NCI-H510A (cell line): ENCODE results near the gene COPE.

ENCODE experiments used
- DNase-seq: peaks from one replicate; lab custom pipeline; 2025; lab: John Stamatoyannopoulos, UW

COPE gene

DNA sequence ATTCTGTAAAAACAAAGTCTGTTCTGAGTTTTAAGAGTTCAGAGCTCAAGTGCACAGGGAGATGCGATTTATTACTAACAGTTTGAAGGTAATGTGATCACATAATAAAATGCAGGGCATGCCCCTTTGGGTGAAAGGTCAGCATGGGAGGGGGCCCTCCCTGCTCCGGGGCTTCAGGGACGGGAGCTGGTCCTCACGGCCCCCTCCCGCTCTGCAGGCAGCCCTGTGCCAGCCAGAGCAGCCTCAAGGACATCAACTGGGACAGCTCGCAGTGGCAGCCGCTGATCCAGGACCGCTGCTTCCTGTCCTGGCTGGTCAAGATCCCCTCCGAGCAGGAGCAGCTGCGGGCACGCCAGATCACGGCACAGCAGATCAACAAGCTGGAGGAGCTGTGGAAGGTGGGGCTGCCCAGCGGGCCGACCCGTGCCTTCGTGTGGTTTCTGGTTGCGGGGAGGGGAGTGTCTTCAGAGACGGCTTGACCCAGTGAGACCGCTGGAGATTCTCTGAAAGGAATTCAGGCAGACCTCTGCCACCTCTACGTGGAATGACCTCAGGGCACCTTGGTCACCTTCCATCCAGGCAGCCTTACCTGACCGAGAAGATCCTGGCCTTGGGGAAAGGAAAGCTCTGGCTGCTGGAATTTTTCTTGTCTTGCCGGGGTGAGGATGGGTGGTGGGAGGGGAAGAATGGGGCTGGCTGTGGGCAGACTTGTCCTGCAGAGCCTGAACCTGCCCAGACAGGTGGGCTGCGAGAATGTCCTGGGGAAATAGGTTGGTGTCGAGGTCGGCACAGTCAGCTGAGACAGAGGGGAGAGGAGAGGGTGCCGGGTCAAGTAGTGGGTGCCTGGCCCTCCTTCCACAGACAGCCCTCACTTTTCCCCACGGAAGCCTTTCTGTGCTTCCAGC is 68.5 kb downstream of the COPE start:
- DNase-seq, result no peak

DNA sequence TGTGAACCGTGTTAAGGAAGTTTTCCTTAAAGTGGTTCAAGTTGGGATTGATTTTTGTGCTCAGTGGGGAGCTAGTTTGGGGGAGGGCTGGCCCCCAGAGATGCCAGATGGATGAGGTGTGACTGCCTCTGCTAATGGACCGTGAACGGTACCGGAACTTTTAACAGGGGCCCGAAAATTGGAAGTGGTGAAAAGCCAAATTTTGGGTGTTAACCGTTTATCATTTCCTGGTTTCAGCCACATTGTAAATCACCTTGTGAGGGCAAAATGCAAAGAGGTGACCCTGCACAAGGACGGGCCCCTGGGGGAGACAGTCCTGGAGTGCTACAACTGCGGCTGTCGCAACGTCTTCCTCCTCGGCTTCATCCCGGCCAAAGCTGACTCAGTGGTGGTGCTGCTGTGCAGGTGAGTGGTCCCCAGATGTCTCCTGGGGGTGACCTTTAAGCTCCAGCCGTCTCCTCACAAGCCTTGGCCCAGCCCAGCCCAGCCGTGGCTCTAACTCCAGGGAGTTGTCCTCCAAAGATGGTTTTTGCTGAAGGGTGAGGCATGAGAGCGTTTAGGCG is 69.3 kb downstream of the COPE start:
- no peak for DNase-seq
